HCT116 (cell line): ENCODE data around the gene DENND4B. TPM values are rescaled to one million over a fixed set of nuclear protein-coding genes. Genes with fewer than 3 reads are reported as not detected.
A peak's percentile ranks its signal among the peaks of the same experiment; 100 is the strongest.

Experiments
- ATAC-seq: fragments of 200-7000 bp; cut with Tn5 transposase; 2 replicates; pipeline ENCODE4 v1.9.1; 2020; ENCODE audit warnings: mild to moderate bottlenecking, moderate library complexity
- BruUV-seq: library from RNA; stranded (reverse); fragments of 400-500 nt; replicated peaks from 2 replicates; lab custom pipeline; 2021; lab: Mats Ljungman, UMichigan
- CTCF ChIA-PET: fragments of 300-600 bp; sonication (Branson Sonifier 250); formaldehyde crosslinking; loops from one replicate; lab custom pipeline; 2021; ENCODE audit warnings: antibody characterized with exemption; lab: Charles Lee
- POLR2A ChIA-PET: fragments of 300-600, 350-600 bp; sonication (Branson Sonifier 250); formaldehyde crosslinking; loops from one replicate; lab custom pipeline; 2021; ENCODE audit warnings: antibody characterized with exemption; lab: Charles Lee
- RAD21 ChIA-PET, 2 experiments: fragments of 300-600 bp; sonication (Branson Sonifier 250); formaldehyde crosslinking; loops; one replicate each; lab custom pipeline; 2023; ENCODE audit warnings: low total read pairs in 2 of 2; ENCODE audit not compliant: uncharacterized antibody in 2 of 2, unreplicated experiment in 2 of 2, low non-redundant PET in 1 of 2; lab: Charles Lee
- DNase-seq: peaks from one replicate; pipeline ENCODE4 v3.0.0-alpha.2; 2010; ENCODE audit warnings: low read depth, low spot score
- H2AFZ ChIP-seq: fragments of 200-600 bp; shearing (Covaris generic), sonication (generic); 2 replicates; pipeline ENCODE4 v1.6.1; 2017; ENCODE audit warnings: low read depth, mixed run types, mixed read lengths, antibody characterized with exemption, low read length; ENCODE audit not compliant: poor library complexity, severe bottlenecking
- H3K27ac ChIP-seq: 2 replicates; pipeline ENCODE4 v1.5.1; 2012; ENCODE audit warnings: low read depth, low read length
- H3K27me3 ChIP-seq: fragments of 200-600 bp; sonication (generic); 2 replicates; pipeline ENCODE4 v1.6.1; 2016; ENCODE audit warnings: mixed run types, low read length, mixed read lengths; ENCODE audit not compliant: insufficient read depth
- H3K36me3 ChIP-seq, 2 experiments: fragments of 200-500 bp in 1 of 2; fragments of 200-600 bp in 1 of 2; sonication (Bioruptor generic) in 1 of 2; sonication (generic) in 1 of 2; 2 replicates each; pipeline versions ENCODE4 v1.5.1 to v1.6.1; 2014 to 2016; ENCODE audit warnings: low read length in 2 of 2, inconsistent platforms in 1 of 2, mixed read lengths in 1 of 2, mixed run types in 1 of 2; ENCODE audit not compliant: insufficient read depth in 2 of 2, control insufficient read depth in 1 of 2
- H3K4me1 ChIP-seq, 2 experiments: fragments of 200-600 bp in 1 of 2; sonication (generic) in 1 of 2; 2 replicates each; pipeline versions ENCODE4 v1.5.1 to v1.6.1; 2012 to 2017; ENCODE audit warnings: low read length in 2 of 2, inconsistent platforms in 1 of 2, mild to moderate bottlenecking in 1 of 2, mixed read lengths in 1 of 2, mixed run types in 1 of 2, moderate library complexity in 1 of 2; ENCODE audit not compliant: insufficient read depth in 2 of 2, control insufficient read depth in 1 of 2
- H3K4me2 ChIP-seq: fragments of 200-600 bp; sonication (generic); 2 replicates; pipeline ENCODE4 v1.6.1; 2017; ENCODE audit warnings: mixed run types, low read length, mixed read lengths
- H3K4me3 ChIP-seq, 2 experiments: fragments of 200-600 bp in 1 of 2; sonication (generic) in 1 of 2; replicated peaks in 1 of 2; 2 replicates each; pipeline ENCODE4 v1.5.1; 2011 to 2016; ENCODE audit warnings: low read length in 2 of 2, control low read depth in 1 of 2, low read depth in 1 of 2, mild to moderate bottlenecking in 1 of 2, mixed read lengths in 1 of 2, mixed run types in 1 of 2
- H3K79me2 ChIP-seq: fragments of 200-600 bp; sonication (generic); 2 replicates; pipeline ENCODE4 v1.6.1; 2017; ENCODE audit warnings: mild to moderate bottlenecking, mixed run types, low read length, moderate library complexity, mixed read lengths; ENCODE audit not compliant: insufficient read depth
- H3K9ac ChIP-seq: fragments of 200-600 bp; sonication (generic); 2 replicates; pipeline ENCODE4 v1.6.1; 2016; ENCODE audit warnings: low read length, mixed read lengths
- H3K9me2 ChIP-seq: fragments of 200-600 bp; sonication (generic), shearing (Covaris generic); 2 replicates; pipeline ENCODE4 v1.6.1; 2017; ENCODE audit warnings: mixed run types, mild to moderate bottlenecking, moderate library complexity; ENCODE audit not compliant: insufficient read depth
- H3K9me3 ChIP-seq, 2 experiments: fragments of 200-500 bp in 1 of 2; fragments of 200-600 bp in 1 of 2; sonication (Bioruptor generic) in 1 of 2; sonication (generic) in 1 of 2; 2 replicates each; pipeline ENCODE4 v1.6.1; 2014 to 2017; ENCODE audit warnings: low read length in 2 of 2, mixed read lengths in 2 of 2, inconsistent platforms in 1 of 2, low read depth in 1 of 2, mild to moderate bottlenecking in 1 of 2, mixed run types in 1 of 2, moderate library complexity in 1 of 2; ENCODE audit not compliant: control insufficient read depth in 1 of 2, insufficient read depth in 1 of 2
- H4K20me1 ChIP-seq: fragments of 200-600 bp; sonication (generic), shearing (Covaris generic); 2 replicates; pipeline ENCODE4 v1.6.1; 2017; ENCODE audit warnings: mixed run types, mild to moderate bottlenecking, moderate library complexity; ENCODE audit not compliant: insufficient read depth
- CBX3 ChIP-seq: IDR thresholded peaks from 2 replicates; pipeline ENCODE4 v1.6.1; 2012; ENCODE audit warnings: low read depth
- CEBPB ChIP-seq: IDR thresholded peaks from 2 replicates; pipeline ENCODE4 v1.6.1; 2012; ENCODE audit warnings: low read depth
- EGR1 ChIP-seq: IDR thresholded peaks from 2 replicates; pipeline ENCODE4 v1.6.1; 2012; ENCODE audit warnings: low read depth
- EZH2phosphoT487 ChIP-seq: fragments of 200-600 bp; IDR thresholded peaks from 2 replicates; pipeline ENCODE4 v1.6.1; 2018; ENCODE audit warnings: antibody characterized with exemption, borderline replicate concordance
- FOSL1 ChIP-seq: IDR thresholded peaks from 2 replicates; pipeline ENCODE4 v1.6.1; 2012; ENCODE audit warnings: low read depth
- JUND ChIP-seq: IDR thresholded peaks from 2 replicates; pipeline ENCODE4 v1.6.1; 2012
- SP1 ChIP-seq: IDR thresholded peaks from 2 replicates; pipeline ENCODE4 v1.6.1; 2012; ENCODE audit warnings: low read depth
- TCF7L2 ChIP-seq: IDR thresholded peaks from 2 replicates; pipeline ENCODE4 v1.7.0; 2011; ENCODE audit warnings: borderline replicate concordance, inconsistent platforms; ENCODE audit not compliant: insufficient read depth, insufficient read length; ENCODE audit errors: extremely low read depth
- intact Hi-C: fragments of 100-400 bp; cut with micrococcal nuclease; formaldehyde crosslinking; loops from 2 replicates; pipeline ENCODE4 v1.10.0; 2022
- total RNA-seq: library from RNA; stranded (reverse); gene quantifications from one replicate; pipeline ENCODE4 v1.2.1, GENCODE V29; 2021; ENCODE audit not compliant: unreplicated experiment
- TF ChIP-seq, protein P1 (sequence below), 3 experiments: fragments of 200-600 bp in 1 of 3; sonication (generic) in 1 of 3; IDR thresholded peaks in 2 of 3; conservative IDR thresholded peaks in 1 of 3; 2 replicates each; pipeline ENCODE4 v1.5.1; 2012 to 2017; ENCODE audit warnings: low read depth in 2 of 3, low read length in 2 of 3, antibody characterized with exemption in 1 of 3, borderline replicate concordance in 1 of 3, control low read depth in 1 of 3, mild to moderate bottlenecking in 1 of 3, mixed read lengths in 1 of 3, mixed run types in 1 of 3, moderate library complexity in 1 of 3; ENCODE audit not compliant: insufficient read depth in 1 of 3
- TF ChIP-seq, protein P2 (sequence below): IDR thresholded peaks from 2 replicates; pipeline ENCODE4 v1.6.1; 2011; ENCODE audit warnings: mild to moderate bottlenecking, low read length, moderate library complexity; ENCODE audit not compliant: insufficient replicate concordance; ENCODE audit errors: extremely low read depth

The DENND4B gene
- total RNA-seq, 1 experiment from 2014 or later = 70.8 TPM

DNA sequence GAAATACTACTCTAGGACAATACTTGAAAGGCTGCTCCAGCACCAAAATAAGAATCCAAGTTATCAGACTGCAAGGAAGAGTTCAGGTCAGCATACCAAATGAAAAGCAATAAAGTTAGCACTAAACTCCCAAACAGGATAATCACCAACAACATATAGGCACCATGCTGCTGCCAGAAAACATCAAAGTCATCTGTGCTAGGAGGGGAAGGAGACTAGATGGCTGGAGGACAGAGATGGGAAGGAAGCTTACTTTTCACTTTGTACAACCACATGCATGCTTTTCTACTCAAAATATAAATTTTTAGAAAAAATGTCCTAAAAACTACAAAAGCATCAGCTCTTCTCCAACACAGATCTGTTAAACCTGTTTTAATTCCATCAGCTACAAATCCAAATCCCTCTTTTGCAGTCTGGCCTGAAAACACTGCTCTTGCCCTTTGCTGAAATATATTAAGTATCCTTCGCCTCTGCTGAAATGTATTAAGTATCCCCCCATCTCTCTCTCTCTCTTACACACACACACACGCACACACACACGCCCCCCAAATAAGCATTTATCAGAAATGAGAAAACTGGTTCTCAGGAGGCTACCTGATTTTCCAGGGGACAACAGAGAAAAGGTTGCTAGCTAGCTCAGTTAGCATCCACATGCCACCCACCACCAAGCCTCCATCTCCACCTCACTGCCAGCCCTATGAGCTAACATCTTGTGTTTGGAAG lies 25.3 kb downstream of the DENND4B start:
- Histone ChIP-seq H3K4me2 (peak overlapping the region; percentile 93), H3K4me3 (peak overlapping the region; percentile 76 to 85), H3K4me1 (peaks cover 16 to 33% of the 10 kb centered on the region in 2 experiments), H3K9me2 (no peaks in the 10 kb centered on the region), H3K27me3 (no peaks in the 10 kb centered on the region), H4K20me1 (0 out of 2 replicates have a peak, but pooled peaks cover 2% of the 10 kb centered on the region), H2AFZ (no peak overlapping the region), H3K9ac (peak overlapping the region; percentile 85), H3K27ac (peak overlapping the region; percentile 54), H3K79me2 (peaks cover 60% of the 10 kb centered on the region), H3K36me3 (peaks cover 0 to 4% of the 10 kb centered on the region in 2 experiments; a peak in 1 of 4 replicates), H3K9me3 (no peaks in the 10 kb centered on the region)
- ChIA-PET CTCF (no interaction called here), POLR2A (no interaction called here), RAD21 (no interaction called here)
- TF ChIP-seq EGR1 (no peak), TCF7L2 (no peak), EZH2phosphoT487 (no peak), JUND (no peak), CBX3 (no peak), CEBPB (no peak), SP1 (no peak), FOSL1 (no peak)
- TF ChIP-seq, protein P1, sequence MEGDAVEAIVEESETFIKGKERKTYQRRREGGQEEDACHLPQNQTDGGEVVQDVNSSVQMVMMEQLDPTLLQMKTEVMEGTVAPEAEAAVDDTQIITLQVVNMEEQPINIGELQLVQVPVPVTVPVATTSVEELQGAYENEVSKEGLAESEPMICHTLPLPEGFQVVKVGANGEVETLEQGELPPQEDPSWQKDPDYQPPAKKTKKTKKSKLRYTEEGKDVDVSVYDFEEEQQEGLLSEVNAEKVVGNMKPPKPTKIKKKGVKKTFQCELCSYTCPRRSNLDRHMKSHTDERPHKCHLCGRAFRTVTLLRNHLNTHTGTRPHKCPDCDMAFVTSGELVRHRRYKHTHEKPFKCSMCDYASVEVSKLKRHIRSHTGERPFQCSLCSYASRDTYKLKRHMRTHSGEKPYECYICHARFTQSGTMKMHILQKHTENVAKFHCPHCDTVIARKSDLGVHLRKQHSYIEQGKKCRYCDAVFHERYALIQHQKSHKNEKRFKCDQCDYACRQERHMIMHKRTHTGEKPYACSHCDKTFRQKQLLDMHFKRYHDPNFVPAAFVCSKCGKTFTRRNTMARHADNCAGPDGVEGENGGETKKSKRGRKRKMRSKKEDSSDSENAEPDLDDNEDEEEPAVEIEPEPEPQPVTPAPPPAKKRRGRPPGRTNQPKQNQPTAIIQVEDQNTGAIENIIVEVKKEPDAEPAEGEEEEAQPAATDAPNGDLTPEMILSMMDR (IDR thresholded peaks at IDR 0.05 in 2 of 3, conservative IDR thresholded peaks at IDR 0.05 in 1 of 3; ENCODE audit: borderline replicate concordance in 1 of 3, insufficient read depth in 1 of 3, low read depth in 2 of 3, low read length in 2 of 3) = no peak
- TF ChIP-seq, protein P2, sequence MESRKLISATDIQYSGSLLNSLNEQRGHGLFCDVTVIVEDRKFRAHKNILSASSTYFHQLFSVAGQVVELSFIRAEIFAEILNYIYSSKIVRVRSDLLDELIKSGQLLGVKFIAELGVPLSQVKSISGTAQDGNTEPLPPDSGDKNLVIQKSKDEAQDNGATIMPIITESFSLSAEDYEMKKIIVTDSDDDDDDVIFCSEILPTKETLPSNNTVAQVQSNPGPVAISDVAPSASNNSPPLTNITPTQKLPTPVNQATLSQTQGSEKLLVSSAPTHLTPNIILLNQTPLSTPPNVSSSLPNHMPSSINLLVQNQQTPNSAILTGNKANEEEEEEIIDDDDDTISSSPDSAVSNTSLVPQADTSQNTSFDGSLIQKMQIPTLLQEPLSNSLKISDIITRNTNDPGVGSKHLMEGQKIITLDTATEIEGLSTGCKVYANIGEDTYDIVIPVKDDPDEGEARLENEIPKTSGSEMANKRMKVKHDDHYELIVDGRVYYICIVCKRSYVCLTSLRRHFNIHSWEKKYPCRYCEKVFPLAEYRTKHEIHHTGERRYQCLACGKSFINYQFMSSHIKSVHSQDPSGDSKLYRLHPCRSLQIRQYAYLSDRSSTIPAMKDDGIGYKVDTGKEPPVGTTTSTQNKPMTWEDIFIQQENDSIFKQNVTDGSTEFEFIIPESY = no peak
- no TSS peak for BruUV-seq
- intact Hi-C loops = no loop called here
- ATAC-seq (no peak), DNase-seq (no peak)
